Central memory CD4-positive, alpha-beta T cell (primary cell): Measurements from ENCODE around the gene UNC80.

Experiments
- DNase-seq: peaks from one replicate; pipeline ENCODE4 v3.0.0; 2022

UNC80 gene

DNA sequence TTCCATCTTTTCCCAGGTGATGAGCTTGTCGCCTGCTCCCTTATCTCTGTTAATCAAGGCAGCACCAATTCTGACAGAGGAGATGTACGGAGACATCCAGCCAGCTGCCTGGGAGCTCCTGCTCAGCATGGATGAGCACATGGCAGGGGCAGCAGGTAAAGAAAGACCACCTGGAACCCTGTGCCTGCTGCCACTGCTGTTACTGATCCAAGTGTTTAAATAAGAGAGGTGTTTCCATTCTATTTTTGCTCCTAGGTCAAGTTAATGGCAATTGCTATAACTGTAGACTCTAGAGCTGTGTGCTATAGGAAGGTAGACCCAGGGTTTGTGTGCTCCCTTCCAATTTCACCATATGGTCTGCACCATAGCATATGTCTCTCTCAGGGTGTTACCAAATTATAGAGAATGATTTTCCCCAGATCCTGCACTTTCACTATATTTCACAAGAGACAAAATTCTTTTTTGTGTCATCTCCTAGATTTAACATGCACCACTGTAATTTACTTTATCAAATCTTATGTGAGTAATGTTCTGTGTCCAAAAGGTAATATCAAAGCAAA lies 142.2 kb downstream of the UNC80 start:
- no peak for DNase-seq

DNA sequence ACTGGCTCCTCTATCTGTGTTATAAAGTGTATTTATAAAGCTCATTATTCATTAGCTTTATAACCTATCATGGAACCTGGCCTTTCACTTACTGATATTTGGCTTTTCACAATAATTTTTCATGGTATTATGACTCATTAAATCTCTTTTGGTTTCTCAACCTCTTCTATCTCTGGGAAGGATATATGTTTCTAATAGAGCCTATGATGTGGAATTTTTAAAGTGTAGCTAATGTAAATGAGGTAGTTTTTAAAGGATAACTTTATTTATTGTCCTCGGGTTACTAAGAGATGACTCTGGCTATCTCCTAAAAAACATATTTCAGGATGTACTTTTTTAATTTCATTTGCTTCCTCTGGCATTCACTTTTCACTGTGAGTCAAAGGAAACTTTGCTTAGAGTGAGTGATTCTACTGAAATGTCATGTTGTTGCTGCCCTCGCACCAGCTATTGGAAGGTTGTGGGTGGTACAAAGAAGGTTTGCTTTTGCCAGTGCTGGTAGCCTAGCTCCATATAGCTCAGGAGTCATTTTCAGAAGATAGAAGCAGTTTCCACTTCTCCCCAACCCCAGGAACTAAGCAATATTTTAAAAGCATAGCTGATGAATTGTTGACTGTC lies 145.6 kb downstream of the UNC80 start:
- DNase-seq, result no peak

DNA sequence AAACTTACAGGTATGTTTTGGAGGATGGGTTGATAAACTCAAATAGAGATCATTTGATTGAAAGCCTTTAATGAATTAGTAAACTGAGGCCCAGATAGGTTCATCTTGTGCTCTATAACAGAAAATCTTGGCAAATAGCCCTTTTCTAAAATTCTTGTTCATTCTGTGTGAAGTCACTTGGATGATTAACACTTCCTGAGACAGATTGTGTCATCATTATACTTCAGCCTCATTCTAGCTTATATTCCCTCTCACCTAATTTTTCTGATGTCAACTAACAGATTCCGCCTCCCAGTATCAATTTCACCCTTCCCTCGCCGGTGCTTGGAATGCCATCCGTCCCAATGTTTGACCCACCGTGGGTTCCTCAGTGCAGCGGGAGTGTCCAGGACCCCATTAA lies 146.6 kb downstream of the UNC80 start:
- DNase-seq, result no peak

DNA sequence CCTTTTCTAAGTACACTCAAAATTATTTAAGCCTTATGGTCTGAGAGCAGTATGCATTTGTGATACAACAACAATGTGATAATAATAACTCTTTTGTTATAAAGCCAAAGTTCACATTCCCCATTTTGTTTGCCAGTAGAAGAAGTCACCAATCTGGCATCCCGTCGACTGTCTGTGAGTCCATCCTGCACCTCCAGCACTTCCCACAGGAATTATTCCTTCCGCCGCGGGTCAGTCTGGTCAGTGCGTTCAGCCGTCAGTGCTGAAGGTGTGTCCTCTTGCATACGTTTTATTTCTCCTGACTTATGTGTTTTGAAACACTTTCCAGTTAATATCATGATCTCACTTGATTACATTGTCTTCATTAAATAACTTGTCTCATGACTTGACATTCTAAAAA lies 150.5 kb downstream of the UNC80 start:
- no peak for DNase-seq

DNA sequence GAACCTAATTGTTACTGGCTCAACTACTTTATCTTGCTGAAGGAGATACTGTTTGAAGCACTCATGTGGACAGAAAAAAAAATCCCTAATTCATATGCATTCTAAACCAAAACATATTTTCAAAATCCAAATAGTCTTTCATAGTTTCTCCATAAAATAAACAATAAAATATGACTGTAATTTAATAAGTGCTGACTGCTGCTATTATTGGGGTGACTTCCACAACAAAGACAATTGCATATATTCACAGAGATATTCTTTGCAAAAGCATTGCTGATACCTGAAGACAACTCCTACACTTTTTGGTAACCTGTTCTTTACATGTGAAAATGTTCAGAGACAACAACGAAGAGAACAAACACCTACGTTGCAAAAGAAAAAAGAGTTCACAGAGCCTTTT lies 157.7 kb downstream of the UNC80 start:
- DNase-seq, result no peak

DNA sequence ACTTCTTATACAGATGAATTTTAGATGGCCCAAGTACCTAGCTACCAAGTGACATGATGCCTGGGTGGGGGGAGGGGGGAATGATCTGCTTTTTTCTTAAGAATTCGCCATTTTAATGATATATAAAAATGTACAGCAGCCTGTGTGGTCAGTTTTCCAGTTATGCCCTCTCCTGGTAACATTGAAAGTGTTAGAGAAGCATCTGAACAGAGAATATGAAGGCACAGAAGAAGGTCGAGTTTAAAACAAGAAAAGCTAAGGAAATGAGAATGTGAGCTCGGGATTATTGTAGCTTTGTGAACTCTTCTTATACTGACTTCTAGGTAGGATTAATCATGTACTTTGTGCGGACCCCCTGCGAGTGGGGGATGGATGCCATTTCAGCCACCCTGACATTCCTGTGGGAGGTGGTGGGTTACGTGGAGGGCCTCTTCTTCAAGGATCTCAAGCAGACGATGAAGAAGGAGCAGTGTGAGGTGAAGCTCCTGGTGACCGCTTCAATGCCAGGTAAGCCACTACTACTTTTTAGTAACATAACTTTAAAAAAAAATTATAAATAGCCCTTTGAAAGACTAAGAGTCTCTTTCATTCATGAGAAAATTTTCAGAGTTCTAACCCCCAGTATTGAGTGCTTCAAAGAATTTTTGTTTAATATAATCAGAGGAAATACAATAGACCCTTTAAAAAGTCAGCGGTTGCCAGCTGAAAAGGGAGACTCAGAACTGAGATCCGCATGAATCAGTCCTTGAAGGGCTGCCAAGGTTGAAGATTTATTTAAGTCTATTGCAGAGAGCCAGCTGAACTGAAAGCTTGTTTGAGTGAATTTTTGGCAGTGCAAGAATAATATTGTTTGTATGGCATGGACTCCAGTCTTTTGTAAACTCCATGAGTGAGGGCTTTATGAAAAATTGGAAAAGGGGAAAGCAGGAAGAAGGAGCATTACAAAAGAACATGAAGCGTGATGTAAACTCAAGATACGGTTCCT lies 162.2 kb downstream of the UNC80 start:
- DNase-seq, result no peak

DNA sequence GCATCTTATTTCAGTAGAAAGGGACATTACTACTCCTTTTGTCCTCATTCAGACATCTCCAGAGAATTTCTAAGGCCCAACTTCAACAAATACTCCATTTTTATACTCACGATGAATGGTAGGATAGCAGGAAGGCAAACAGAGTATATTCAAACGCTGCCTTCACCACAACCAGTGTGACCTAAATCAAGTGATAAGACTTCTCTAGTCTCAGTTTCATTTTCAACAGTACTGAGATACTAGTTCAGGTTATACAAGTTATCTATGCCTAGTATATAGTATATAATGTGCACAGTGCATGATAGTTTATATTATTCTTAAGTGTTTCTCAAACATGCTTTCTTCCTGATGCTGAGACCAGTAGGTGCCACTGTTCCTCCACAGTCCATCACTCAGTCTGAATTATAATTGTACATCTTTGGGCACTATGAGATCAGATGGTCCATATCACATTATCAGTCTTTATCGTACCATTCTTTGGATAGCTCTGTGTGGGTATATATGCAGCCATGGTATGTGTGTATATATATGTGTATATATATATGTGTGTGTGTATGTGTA lies 164.6 kb downstream of the UNC80 start:
- DNase-seq, result no peak

DNA sequence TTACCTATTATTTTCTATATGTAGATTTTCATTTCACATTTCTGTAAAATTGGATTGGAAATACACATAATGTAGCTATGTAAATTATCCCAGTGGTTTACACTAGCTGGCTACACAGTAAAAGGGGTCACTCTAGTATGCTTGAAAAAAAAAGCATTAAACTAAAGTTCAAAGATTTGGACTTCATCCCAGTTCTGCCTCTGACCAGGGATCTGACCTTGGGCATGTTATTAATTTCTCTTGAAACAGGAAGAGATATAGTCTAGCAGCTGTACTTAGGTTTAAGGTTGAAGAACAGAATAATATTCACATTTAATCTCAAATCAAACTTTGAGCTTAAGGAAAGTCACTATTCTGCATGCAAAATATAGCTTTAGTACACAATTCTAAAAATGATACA lies 166.3 kb downstream of the UNC80 start:
- no peak for DNase-seq

DNA sequence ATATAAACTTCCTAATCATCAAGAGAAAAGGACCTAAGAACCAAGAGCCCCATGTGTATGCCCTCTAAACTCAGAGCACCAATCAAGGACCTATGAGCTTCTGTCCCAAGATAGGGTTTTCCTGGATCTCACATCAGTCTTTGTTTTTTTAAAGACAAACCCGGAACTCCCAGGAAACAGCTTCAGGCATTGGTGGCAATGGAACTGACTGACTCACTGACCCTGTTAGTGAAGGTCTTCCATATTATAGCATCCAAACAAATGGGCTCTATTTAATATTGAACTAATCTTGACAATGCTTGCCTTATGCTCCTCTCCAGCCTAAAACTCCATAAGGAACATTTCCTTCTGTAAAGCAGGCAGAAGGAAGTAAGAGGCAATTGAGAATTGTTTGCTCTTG lies 167.3 kb downstream of the UNC80 start:
- no peak for DNase-seq

DNA sequence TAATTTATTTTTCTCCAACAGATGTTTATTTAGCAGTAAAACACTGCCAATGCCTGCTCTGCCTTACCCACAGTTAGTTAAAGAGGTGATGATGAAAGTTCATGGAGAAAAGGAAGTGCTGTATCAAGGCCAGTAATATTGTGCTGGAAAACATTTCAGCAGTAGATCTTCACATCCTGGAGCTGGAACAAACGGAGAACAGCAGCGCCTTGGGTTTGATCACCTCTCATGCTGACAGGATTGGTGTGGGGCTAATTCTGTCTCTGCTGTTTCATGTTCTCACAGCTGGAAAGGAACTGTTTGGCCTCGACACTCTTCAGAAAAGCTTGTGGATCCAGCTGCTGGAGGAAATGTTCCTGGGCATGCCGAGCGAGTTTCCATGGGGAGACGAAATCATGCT lies 169.3 kb downstream of the UNC80 start:
- no peak for DNase-seq

DNA sequence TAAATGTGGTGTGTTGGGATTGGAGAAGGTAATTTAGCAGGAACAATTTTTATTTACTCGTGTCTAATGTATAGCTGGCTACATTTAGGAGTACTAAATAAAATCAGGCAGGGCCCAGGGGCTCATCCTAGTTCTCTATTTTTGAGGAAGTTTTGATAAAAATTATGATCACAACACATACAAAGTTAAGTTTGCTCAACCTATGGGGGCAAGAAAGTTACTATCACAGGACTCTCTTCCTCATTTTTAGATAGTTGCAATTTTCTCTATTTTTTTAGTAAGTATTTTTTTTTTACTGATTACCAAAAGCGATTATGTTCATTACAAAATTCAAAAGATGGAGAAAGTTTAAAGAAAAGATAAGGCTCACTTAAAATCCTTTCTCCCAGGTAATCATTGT lies 170.8 kb downstream of the UNC80 start:
- no peak for DNase-seq

DNA sequence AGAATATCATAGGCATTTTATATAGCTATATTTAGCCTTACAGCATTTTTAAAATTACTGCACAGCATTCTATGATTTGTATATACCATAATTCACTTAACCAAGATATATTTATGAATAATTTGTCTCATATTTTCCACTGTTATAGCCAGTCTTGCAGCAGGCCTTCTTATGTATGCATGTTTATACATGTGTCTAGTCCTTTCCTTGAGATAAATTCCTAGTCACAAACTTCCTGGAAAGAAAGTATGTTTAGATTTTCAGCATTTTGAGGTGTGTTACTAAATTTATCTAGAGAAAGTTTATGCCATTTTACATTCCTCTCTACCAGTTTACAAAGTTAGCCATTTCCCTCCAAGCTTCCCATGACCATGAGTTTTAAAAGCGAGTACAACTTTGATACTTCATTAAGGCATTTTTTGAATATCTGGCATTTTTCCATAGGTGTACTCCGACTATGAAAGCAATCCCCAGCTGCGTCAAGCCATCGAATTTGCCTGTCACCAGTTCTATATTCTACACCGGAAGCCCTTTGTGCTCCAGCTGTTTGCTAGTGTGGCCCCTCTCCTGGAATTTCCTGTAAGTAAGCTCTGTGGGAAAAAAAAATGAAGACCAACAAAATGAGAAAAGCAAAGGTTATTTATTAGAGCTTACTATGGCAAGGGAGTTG lies 171.4 kb downstream of the UNC80 start:
- DNase-seq, result no peak

DNA sequence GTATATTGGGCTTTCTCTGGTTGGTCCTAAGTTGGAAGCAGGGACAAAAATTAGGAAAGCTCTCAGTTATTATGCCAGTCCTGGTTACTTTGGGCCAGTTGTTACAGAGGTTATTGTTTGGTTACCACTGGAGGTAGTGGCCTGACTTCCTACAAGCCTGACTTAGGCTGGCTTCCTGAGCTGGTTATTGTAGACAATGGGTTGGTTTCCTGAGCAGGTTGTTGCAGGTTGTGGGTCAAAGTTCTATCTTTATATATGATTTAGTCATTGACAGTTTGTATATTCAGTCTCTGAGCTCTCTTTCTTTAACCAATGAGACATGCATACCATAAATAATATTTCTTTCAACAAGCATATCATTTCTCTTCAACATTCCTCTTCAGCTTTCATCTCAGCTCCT lies 172.1 kb downstream of the UNC80 start:
- no peak for DNase-seq

DNA sequence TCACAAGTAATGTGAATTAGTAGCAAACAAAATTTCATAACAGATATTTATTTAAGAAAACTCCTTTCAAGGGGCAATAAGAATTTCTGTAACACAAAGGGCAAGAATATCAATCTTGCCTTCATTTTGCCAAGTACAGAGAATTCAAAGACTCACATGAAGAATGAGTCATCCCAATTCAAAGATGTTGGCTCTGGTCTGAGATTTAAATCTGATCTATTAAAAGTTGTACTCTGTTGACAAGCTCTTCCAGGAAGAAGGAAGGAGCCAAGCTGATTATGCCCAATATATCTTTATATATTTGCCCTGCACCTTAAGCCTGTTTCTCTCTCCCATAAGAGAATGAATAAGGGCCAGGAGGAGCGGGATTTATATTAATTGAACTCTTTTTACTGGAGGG lies 174.9 kb downstream of the UNC80 start:
- no peak for DNase-seq

DNA sequence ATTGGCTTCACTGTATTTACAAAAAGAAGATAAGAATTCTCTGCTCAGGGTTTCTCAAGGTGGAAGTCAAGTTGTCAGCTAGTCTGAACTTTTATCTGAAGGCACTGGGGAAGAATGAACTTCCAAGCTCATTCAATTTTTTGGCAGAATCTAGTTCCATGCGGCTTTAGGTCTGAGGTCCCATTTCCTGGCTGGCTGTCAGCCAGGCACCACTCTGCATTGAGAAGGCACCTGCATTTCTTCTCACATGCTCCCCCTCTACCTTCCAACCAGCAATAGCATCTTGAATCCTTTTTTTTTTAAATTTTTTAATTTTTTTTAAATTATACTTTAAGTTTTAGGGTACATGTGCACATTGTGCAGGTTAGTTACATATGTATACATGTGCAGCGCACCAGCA lies 184.6 kb downstream of the UNC80 start:
- no peak for DNase-seq

DNA sequence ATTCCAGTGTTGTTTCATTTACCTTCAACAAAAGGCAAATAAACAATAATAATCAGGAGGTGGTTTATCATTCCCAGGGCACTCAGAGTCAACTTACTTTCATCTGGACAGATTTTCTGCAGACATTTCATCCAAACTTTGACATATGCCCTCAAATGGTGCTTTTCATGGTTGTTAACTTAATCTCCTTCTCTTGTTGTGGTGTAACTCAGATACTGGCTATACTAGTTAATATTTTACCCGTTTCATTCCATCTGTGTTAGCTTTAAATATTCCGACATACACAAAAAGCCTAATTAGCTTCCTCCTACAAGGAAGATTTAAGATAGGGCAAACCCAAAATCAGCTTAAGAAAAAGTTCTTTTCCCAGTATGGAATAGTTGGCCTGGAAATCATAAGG lies 186.4 kb downstream of the UNC80 start:
- DNase-seq, result no peak

DNA sequence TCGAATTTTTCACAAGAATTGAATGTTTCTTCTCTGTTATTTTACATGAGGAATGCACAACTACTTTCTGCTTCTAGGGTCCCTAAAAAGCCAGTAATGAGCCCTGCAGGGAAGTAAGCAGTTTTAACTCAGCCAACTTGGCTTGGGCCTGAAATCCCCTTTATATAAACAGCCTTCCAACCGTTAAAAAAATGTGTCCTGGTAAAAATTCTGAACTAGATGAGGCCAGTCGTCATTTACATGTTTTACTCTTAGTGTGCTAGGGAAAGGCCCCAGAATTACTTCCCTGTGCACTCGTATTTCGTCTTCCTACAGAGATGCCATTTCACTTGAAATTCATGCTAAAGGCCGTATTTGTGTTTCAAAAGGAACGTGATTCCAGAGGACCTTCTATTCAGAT lies 188.4 kb downstream of the UNC80 start:
- DNase-seq, result no peak

DNA sequence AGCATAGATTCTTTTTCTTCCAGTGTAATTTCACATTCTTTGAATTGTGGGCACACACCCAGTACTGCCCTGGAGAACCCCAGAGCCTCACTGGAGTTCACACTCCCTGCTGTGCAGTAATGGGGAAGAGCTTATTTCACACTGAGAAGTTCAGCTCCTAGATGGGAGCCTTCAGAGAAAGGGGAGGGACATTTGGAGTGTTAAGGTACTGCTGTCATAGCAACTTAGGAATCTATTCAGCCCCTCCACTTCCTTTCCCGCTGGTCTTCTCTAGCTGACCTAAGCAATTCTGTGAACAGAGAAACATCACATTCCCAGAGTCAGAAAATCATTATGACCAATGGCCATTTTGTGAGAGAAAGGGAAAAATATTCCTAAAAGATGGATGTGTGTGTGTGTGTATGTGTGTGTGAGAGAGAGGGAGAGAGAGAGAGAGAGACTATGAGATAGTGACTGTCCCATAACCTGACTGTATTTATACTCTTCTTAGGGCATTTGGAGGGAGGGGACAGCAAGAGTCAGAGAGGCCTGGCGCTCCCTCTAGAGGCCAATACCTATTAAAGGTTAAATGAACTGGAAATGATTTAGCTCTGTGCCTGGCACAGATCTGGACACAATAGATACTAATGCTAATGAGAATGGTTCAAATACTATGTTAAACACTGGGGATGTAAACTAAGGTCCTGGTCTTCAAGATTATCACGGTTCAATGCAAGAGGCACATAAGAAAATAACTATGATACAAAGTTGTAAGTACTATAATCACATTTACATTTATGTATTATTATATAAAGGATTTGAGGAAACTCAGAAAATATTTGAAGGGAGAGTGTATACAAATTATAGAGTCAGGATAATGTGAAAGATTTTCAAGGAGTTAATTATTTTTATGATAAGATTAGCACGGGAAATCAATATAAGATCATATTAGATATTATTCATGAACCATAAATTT lies 189.3 kb downstream of the UNC80 start:
- peak; percentile 4 for DNase-seq

DNA sequence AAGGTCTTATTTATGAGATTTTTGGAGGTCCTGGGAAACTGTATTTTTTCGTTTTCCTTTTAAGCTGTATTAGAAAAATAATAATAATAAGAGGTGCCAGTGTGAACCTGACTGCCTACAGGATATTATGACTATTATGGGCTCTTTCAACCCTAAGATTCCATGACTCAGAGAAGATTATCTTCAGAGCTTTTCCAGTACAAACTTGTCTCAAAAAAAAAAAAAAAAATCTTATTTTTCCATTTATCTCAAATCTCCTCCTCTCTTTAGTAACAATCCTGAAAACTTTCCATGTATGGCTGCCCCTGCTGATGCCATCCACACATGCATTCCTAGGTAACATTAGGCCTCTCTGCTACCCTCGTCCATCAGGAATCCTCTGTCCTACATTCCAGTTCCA lies 194.1 kb downstream of the UNC80 start:
- no peak for DNase-seq

DNA sequence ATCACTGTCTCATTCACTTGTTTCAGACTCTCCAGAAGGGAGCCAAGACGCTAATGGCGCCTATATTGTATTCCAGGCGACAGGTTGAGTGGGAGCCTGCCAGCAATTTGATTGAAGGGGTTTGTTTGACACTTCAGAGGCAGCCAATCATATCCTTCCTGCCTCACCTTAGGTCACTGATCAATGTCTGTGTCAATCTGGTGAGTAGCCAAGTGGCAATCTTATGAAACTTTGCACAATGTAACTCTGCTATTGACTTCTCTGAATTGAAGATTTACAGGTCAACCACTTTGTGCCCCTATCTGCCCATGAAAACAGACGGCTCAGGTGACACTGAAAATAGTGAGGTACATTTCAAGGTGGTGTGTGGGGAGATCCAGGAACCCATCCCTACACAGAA lies 198.1 kb downstream of the UNC80 start:
- DNase-seq, result no peak

DNA sequence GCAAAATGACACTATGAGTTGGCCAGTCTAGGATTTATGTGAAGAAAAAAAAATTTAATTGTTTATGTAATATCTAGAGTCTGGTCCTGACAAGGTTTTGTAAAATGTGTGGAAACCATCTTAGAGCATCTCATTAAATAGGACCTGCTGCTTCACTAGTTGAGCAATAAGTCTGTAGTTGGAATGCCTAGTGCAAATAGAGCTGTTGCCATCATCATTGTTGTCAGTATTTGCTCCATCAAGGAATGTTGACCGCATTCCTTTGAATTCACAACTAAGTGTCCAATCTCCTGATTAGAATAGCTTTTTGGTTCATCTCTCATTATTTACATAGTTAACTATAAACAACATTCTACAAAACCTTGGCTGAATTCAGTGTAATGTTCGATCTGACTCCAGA lies 198.6 kb downstream of the UNC80 start:
- DNase-seq, result no peak

DNA sequence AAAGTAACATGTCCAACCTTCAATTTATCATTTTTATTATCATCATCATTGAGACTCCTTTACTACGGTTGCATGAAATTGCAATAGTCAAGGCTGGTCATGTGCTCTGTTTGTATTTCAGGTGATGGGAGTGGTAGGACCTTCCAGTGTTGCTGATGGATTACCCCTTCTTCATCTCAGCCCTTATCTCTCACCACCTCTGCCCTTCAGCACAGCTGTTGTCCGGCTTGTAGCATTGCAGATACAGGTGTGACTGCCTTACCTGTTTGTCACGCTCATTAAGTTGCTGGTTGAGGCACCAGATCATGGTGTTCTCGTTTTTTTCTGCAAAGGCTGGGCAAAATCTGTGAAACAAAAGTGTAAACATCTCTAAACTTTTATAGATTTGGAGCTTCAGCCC lies 199.1 kb downstream of the UNC80 start:
- no peak for DNase-seq
